Mucosa of descending colon (tissue), 3 donors: ENCODE data around the gene RNASEH2C. TPM values are rescaled to one million over a fixed set of nuclear protein-coding genes. Genes with fewer than 3 reads are reported as not detected.
"Not testable (repeated sequence)": the region's sequence is repeated elsewhere in the genome, so short reads cannot be mapped to it uniquely, and the experiment has no call there.

Experiments used
- ATAC-seq: fragments of 200-7000 bp; cut with Tn5 transposase; one replicate; pipeline ENCODE4 v1.9.1; 2020; ENCODE audit warnings: mild to moderate bottlenecking, moderate library complexity
- DNase-seq, 3 donors: peaks; one replicate each; pipeline ENCODE4 v3.0.0-alpha.2; 2020
- H3K36me3 ChIP-seq: fragments of 200-600 bp; one replicate; pipeline ENCODE4 v1.8.0; 2021; ENCODE audit warnings: low read depth, mild to moderate bottlenecking
- H3K4me1 ChIP-seq: fragments of 200-600 bp; one replicate; pipeline ENCODE4 v1.8.0; 2021; ENCODE audit warnings: low read depth, mild to moderate bottlenecking
- H3K4me3 ChIP-seq: fragments of 200-600 bp; one replicate; pipeline ENCODE4 v1.8.0; 2021; ENCODE audit warnings: mild to moderate bottlenecking
- H3K9me3 ChIP-seq: fragments of 200-600 bp; one replicate; pipeline ENCODE4 v1.8.0; 2021; ENCODE audit warnings: mild to moderate bottlenecking
- CTCF ChIP-seq: fragments of 200-600 bp; IDR thresholded peaks from one replicate; pipeline ENCODE4 v1.8.0; 2022; ENCODE audit warnings: antibody characterized with exemption, mild to moderate bottlenecking
- intact Hi-C, 2 donors: fragments of 100-400 bp; cut with DNase I in 1 of 2; cut with micrococcal nuclease in 1 of 2; formaldehyde crosslinking; loops; one replicate each; pipeline versions ENCODE4 v1.11.0 to v1.11.1; 2022; cut with DNase I, micrococcal nuclease
- long read RNA-seq, 2 donors: library from polyadenylated mRNA; unstranded; transcript quantifications; one replicate each; pipeline ENCODE4 v2.0.0, GENCODE V29; 2019 to 2021
- total RNA-seq, 3 donors: library from RNA; stranded (reverse); fragmentation: NEBNext Ultra II Directional in 2 of 3; extraction: Animal tissue kit (Norgen Biotek cat#: 25700) in 2 of 3; gene quantifications; one replicate each; pipeline versions ENCODE4 v1.2.1 to v1.2.4, GENCODE V29; 2021 to 2023
- donor health status: DM: no; HTN: no; CAD: no; lungs with moderate emphysema.
- donor health status: DM: no; HTN: no; CAD: no.
- donor health status: DM: no; HTN: yes; CAD: no.

Gene RNASEH2C
- 10 to 100 TPM; 25.9 to 61.9 (median 28.8) TPM for total RNA-seq
- long read RNA-seq, donor 1, transcript RNASEH2C-203 (3 exons, 2,798 nt) = minor isoform, 26 of 90 reads
- long read RNA-seq, donor 1, transcript RNASEH2C-201 (4 exons, 2,794 nt) = major isoform, 54 of 90 reads
- long read RNA-seq, donor 1, partial matches to known transcripts = 1 of 90 reads
- long read RNA-seq, donor 1, other reads (novel, unspliced or antisense) = 7 of 90 reads
- long read RNA-seq, donor 2, transcript RNASEH2C-201 (4 exons, 2,794 nt) = major isoform, 23 of 25 reads
- long read RNA-seq, donor 2, partial matches to known transcripts = 0 of 25 reads
- long read RNA-seq, donor 2, other reads (novel, unspliced or antisense) = 0 of 25 reads

- peak; percentile 97 for ATAC-seq
Measured at GRCh38 chr11:65720211-65720934, at the start of gene RNASEH2C. Gene RNASEH2C, minus strand, starts transcription at chr11:65720798. Its CDS starts 40 bp downstream, at chr11:65720758.

GRCh38 chr11:65767806-65768205 is 47.2 kb upstream of the RNASEH2C start:
- H3K9me3 ChIP-seq, ATAC-seq, H3K4me3 ChIP-seq, H3K36me3 ChIP-seq, DNase-seq, intact Hi-C loops: not testable (repeated sequence)
- peaks cover 12% of the 10 kb centered on the region for H3K4me1 ChIP-seq

More at GRCh38 chr11:65720211-65720934, at the start of gene RNASEH2C:
- Histone ChIP-seq H3K36me3 (no peaks in the 10 kb centered on the region), H3K4me1 (peaks cover 15% of the 10 kb centered on the region), H3K9me3 (no peaks in the 10 kb centered on the region), H3K4me3 (peak within 1 kb of the TSS; percentile 65)
- no peak for TF ChIP-seq CTCF
- peak; percentile 86 to 88 (median 88) for DNase-seq
- intact Hi-C loops = no loop called here

- Histone ChIP-seq H3K4me3 (no peak overlapping the region), H3K9me3 (no peaks in the 10 kb centered on the region), H3K36me3 (no peaks in the 10 kb centered on the region), H3K4me1 (peaks cover 12% of the 10 kb centered on the region)
- ATAC-seq = no peak
- intact Hi-C loops = no loop called here
- no peak for DNase-seq
- no peak for TF ChIP-seq CTCF
Measured at GRCh38 chr11:65767406-65767805, 46.8 kb upstream of the RNASEH2C start.

- DNase-seq (no peak), ATAC-seq (no peak)
- Histone ChIP-seq H3K9me3 (no peaks in the 10 kb centered on the region), H3K4me1 (peaks cover 12% of the 10 kb centered on the region), H3K4me3 (no peak overlapping the region), H3K36me3 (no peaks in the 10 kb centered on the region)
- TF ChIP-seq CTCF = no peak
- intact Hi-C loops = no loop called here
Measured at GRCh38 chr11:65766535-65766934, 45.9 kb upstream of the RNASEH2C start.

GRCh38 chr11:65764434-65764833 is 43.8 kb upstream of the RNASEH2C start:
- no peaks in the 10 kb centered on the region for H3K36me3 ChIP-seq
- DNase-seq = peak in 1 of 3 donors; percentile 26
- intact Hi-C loops = no loop called here
- H3K4me1 ChIP-seq = peaks cover 12% of the 10 kb centered on the region
- no peaks in the 10 kb centered on the region for H3K9me3 ChIP-seq
- no peak overlapping the region for H3K4me3 ChIP-seq
- ATAC-seq = peak; percentile 74
- no peak for TF ChIP-seq CTCF

- intact Hi-C loops, DNase-seq, H3K9me3 ChIP-seq, ATAC-seq, H3K4me3 ChIP-seq, H3K36me3 ChIP-seq: not testable (repeated sequence)
- H3K4me1 ChIP-seq = peaks cover 12% of the 10 kb centered on the region
Measured at GRCh38 chr11:65762816-65763215, 42.2 kb upstream of the RNASEH2C start.

- peaks cover 12% of the 10 kb centered on the region for H3K4me1 ChIP-seq
- H3K4me3 ChIP-seq, DNase-seq, H3K36me3 ChIP-seq, ATAC-seq, H3K9me3 ChIP-seq, intact Hi-C loops: not testable (repeated sequence)
Measured at GRCh38 chr11:65762169-65762568, 41.6 kb upstream of the RNASEH2C start.
